ENCODE results near the gene KIF26B.

Gene KIF26B

DNA sequence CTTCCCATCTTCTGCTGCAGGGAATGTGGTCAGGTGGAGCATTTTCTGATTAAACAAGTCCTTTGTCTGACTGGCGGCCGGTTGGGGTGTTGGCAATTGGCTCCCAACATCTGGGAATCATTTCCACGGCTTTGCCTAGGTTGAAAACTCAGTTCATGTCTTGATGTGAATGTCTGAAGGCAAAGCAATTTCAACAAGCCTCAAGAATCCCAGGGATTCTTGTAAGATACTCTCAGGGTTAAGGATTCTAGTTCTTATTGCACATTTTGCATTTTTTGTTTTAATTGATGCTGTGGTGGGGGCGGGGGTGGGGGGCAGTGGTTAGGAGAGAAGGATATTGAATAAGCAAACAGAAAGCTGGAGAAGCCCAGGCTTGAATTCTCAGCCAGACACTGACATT is 273.9 kb downstream of the KIF26B start:
- DNase-seq (ENCODE audit: low spot score) = no peak

DNA sequence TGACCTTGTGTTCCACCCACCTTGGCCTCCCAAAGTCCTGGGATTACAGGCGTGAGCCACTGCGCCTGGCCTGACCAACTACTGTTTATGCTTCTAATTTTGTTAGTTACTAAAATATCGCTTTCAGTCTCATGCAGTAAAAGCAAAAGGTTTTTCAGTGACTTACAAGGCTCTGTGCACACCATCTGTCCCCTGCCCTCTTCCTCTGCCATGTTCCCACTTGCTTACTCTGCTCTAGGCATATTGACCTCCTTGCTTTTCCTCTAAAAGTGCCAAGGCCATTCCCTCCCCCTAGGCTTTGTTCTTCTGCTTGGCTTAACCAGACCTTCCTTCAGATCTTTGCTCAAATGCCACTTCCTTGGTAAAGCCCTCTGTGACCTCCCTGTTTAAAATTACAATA is 276.9 kb downstream of the KIF26B start:
- DNase-seq (ENCODE audit: low spot score) = no peak

DNA sequence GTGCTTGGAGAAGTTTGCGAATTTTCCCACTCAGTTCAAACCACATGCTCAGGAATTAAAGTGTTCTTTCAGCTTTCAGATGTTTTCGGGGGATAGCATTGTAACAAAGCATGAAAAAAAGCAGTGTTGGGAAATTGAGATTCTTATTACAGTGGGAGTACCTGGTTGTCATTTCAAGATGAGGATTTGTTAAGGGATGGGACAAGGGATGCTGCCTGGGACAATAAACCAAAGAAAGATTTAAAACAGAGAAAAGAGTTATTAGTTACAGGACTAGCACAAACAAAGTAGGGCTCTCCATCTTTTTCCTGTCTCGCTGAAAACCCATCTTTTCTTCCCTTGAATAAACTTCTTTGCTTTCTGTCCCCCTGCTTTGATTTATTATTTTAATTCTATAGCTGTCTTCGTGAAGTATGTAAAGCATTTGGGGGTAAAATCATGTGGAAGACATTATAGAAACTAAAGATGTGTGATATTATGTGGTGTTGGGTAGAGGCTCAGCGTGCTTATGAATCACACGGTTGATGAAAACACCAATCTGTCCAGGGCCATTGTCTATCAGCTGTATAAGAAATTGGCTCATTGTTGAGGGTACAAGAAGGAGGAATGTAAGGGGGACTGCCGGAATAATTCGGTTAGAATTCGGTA is 277.6 kb downstream of the KIF26B start:
- no peak for DNase-seq (ENCODE audit: low spot score)

DNA sequence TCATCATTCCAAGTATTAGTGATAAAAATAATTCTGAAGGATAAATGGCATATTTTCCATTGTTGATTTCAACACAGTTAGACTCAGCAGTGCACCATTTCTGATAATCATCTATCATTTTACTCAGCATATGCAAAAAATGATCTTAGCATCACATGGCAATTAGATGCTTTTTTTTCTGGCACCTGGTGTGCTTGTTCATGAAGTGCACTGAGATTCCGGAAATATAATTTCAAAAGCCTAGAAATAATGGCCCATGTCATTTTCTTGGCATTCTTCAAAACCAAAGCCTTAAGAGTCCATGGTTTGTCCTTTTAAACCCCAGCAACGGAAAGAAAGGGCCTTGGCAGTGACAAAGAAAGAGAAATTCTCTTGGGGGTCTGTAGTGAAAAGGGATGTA is 278.8 kb downstream of the KIF26B start:
- DNase-seq (ENCODE audit: low spot score) = no peak

DNA sequence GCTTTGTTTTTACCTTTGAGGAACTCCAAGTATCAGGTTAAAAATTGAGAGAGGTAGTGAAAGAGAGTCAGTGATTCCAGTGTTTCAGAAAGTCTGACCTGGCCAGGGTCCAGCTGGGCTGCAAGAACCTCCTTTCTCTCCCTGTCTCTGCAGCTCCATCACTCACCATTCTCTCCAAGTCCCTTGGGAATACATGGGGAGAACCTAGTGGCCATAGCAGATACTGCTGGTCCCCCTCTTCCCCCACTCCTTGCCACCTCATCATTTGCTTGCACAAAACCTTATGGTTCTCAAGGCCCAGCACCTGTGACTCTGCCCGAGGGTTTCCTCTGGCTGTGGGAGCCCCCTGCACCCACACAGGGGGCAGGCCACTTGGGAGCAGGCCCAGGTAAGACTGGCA is 279.5 kb downstream of the KIF26B start:
- DNase-seq (ENCODE audit: low spot score) = no peak

DNA sequence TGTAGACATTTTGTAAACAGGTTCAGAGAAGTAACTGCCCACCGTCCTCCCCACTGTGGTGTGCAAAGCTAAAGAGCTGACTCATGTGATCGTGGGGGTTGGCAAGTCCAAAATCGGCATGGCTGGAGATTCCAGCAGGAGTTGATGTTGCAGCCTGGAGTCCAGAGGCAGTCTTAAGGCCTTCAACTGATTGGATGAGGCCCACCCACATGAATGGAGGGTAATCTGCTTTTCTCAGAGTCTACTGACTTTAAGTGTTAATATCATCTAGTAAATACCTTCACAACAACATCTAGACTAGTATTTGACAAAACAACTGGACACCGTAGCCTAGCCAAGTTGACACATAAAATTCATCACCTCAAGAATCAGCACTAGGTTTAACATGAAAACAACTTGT is 281.6 kb downstream of the KIF26B start:
- no peak for DNase-seq (ENCODE audit: low spot score)

DNA sequence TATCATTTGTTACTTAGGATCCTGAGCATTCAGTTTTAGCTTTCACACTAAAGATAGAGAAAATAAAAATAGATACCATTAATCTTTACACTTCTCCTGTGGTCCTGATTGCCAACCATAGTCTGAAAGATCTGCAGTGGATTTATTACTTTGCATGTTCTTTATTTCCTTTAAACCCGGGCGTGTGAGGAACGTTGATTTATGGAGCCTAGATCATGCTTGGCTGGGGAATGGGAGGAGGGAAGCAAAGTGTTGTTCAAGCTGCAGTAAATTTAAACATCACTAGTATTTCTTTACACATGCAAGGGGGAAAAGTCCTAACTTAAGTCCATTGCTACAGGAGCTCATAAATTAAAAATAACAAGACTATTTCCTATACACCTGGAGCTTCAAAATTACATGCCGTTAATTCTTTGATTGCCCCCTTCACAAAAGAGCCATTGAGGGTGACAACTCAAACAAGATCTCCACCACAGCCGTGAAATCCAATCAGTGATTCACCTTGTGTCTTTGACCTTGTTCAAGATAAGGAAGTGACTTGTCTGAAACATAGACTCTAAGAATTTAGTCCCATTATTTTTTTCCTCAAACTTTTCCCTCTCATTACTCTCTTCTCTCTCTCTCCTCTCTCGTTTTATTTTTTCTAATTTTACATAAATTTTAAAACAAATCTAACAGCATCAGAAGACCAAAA is 282.7 kb downstream of the KIF26B start:
- no peak for DNase-seq (ENCODE audit: low spot score)

DNA sequence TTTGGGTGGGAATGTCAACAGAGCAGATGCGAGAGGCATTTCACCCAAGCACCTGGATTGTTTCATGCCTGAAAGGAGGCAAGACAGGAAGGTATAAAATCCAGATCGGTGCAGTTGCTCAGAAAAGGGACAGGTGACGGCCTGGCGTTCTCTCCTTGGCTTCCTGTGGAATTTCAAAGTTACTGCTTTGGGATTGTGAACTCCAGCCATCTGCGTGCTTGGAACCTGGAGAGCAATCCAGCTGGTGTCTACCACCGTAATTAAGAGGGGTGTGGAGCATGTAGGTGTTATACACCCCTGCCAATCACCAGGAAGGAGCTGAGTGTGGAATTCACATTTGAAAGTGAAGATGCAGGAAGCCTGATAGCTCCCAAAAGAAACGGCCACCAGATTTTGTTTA is 286.1 kb downstream of the KIF26B start:
- DNase-seq (ENCODE audit: low spot score) = no peak

DNA sequence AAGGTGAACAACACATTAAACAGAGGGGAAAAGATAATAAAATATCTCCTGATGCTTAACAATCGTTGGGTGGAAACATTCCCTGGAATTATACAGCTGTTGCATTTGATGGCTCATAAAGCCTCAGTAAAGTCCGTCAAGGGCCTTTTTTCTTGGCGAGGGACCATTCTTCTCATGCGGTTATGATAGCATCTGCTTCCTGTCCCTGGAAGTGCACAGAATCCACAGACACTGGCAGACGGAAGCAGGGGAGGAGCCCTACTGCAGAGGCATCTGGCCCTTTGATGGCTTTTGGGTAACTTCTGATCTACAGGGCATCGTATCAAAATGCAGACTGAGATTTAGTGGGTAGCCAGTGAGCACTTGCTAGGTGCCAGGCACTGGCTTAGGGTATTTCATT is 286.9 kb downstream of the KIF26B start:
- DNase-seq (ENCODE audit: low spot score) = peak; percentile 72

DNA sequence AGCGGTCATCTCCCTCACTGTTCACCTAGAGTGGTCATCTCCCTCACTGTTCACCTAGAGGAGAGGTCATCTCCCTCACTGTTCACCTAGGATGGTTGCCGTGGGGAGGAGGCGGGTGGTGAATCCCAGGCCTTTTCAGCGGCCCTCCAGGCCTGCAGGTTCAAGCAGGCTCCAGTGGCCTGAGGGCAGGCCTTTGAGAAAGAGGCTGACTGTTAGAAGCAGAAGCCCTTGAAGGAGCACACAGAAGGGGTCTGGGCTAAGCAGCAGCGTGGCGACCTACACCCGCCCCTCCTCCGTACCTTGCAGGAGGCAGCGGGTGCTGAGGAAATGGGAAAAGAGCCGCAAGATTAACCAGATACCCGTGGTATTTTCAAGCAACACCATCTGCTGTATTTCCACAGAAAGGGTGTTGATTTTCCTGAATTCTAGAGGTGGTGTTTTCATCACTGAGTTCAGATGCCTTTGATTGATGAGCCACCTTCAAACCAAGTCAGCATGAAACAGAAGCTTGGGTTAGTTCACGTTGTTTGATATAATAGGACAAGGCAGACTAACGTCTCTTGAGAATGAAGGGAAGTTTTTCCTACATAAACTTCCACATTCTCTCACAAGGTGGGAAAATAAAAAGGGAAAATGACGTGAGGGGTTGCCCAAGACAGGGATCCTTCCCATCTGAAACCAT is 289.5 kb downstream of the KIF26B start:
- DNase-seq (ENCODE audit: low spot score) = no peak

DNA sequence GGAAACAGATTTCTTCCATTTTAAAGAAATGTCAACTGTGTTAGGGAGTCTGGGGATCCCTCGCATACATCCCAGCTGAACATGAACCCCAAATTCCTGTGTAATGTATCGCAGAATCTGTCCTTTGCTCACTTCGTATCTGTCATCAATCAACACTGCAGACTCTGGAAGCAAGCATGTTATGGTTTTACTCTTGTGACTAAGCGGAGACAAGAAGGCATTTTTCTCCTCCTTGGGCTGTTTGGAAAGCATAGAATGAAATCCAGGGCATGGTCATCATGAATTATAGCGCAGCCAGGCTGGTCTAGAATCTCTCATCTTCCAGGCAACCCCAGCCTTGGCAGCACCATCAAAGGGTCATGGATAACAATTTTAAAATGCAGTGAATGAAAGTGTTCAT is 290.2 kb downstream of the KIF26B start:
- DNase-seq (ENCODE audit: low spot score) = peak; percentile 16

DNA sequence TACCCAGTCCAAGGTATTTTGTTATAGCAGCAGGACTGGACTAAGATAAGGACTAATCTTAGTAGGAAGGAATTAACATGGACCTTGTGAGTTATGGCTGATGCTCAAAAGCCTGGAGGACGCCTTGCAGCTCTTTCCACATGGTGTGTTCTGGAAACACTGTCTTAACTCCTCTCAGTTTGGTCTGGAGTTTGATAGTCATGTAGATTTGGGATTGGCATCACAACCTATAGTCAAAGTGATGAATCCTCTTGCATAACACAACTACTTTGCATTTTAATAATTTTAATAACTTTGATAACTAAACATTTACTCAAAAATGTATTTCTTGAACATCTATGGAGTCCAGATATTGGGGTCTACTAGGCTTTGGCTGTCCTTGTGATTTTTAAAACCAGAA is 293.7 kb downstream of the KIF26B start:
- DNase-seq (ENCODE audit: low spot score) = no peak

DNA sequence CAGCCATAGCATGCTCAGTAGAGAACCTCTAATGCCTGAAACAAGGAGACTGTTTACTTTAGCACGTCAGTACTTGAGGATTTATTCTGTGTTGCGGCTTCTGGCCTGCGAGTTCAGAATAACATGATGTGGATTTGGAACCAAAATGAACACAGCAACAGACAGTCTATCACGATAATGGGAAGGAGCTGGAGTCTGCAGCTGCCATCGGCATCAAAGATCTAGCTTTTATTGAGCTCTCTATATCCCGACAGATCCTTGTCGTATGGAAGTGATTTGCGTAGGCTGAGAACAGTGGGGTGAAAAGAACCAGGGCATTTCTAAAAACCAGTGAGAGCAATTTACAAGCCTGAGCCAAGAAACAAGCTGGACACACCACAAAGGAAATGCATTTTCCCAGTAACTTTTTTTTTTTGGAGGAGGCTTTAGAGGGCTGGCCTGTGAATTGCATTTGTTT is 294.2 kb downstream of the KIF26B start:
- DNase-seq (ENCODE audit: low spot score) = peak; percentile 18

DNA sequence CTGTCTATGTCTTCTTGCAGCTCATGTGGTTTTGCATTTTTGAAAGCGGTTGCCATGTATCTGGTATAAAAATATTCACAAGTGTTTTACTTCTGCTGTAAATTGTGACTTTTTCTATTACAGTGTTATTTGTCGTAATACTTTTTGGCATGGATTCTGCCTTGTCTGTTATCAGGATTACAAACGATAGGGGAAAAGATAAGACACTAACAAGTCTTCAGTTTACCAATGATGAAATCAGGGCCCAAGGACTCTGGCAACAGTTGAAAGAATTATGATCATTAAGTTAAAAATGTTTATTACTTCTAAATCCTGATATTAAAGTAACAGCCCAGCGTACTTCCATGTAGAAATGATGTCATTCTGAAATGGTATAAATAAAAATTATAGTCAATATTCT is 298.8 kb downstream of the KIF26B start:
- DNase-seq (ENCODE audit: low spot score) = no peak

DNA sequence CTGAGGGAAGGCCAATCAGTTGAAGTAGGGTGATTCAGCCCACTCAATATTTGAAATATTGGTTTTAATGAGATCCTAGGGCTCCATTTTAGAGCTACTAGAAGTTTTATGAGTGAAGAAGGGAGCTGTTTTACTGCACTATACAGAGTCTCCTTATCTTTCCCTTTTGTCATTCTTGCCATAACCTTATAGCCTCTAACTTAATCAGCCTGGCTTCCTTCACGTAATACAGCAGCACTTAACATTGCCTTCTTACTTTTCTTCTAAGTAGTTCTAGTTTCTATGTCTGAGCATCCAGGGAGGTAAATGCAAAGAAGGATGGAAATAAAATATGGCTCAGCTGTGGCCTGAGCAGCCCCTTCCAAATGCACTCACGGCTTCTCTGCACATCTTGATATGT is 299.3 kb downstream of the KIF26B start:
- DNase-seq (ENCODE audit: low spot score) = no peak

DNA sequence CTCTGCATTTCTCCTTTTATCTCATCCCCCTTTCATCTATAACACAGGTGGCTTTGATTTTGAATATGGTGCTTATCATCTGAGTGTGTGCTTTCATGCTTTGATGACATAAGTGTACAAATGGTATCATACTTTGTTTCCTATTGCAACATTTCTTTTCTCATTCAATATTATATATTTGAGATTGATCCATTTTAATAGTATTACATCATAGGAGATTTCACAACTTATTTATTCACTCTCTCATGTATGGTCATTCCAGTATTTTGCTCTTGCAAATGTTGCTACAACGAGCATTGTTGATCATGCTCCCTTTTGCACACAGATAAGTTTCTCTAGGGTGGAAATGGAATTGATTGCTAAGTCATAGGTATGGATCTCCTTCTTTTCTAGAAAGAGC is 302.8 kb downstream of the KIF26B start:
- DNase-seq (ENCODE audit: low spot score) = no peak

DNA sequence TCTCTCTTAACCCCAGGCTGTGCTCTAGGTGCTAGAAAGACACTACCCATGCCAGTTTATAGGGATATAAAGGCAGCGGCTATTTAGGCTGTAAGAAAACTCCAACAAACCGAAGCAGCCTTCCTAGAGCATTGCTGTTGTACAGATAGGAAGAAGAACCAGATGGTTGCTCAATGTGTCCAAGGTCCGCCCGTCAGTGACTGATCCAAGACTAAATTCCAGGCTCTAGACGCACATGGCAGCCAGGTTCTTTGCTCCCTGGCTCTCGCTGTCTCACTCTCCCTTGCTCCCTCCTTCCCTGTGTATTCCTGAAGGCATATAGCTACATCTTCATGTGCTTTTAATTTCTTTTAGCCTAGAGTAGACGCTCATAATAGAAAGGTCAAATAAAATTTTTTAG is 303.4 kb downstream of the KIF26B start:
- peak; percentile 81 for DNase-seq (ENCODE audit: low spot score)

DNA sequence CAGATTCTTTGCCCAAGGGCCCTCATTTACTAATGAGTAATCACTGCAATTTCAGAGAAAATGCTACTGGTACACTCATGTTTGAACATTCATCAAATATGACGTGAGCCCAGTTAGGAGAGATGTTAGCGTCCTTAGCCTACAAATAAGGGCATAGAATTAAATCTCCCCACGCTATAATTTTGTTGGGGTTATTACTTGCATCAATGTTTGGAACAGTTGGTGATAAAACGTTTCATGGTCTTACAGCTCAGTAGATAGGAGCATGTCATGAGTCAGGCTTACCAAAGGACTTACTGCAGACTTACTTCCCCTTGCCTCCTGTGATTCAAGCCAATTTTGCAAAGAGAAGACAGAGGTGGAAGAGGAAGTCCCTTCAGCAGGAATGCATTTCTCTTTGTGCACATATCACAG is 304.0 kb downstream of the KIF26B start:
- DNase-seq (ENCODE audit: low spot score) = peak; percentile 60

DNA sequence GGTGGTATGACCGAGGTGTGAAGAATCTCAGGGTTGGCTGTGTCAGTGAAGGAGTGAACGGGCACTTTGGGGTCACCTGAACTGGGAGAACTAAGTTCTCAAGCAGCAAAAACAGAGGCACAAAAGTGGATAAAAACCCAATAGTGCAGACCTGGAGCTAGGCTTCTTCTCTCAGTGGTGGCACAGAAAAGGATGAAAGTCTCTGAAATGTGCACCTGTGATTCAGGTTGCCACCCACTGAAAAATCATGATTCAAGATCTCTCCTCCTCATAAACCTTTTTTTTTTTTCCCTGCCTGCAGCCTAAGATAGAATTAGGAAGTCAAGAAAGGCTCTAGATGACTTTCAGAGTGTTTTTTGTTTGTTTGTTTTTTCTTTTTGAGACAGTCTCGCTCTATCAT is 304.8 kb downstream of the KIF26B start:
- DNase-seq (ENCODE audit: low spot score) = no peak

DNA sequence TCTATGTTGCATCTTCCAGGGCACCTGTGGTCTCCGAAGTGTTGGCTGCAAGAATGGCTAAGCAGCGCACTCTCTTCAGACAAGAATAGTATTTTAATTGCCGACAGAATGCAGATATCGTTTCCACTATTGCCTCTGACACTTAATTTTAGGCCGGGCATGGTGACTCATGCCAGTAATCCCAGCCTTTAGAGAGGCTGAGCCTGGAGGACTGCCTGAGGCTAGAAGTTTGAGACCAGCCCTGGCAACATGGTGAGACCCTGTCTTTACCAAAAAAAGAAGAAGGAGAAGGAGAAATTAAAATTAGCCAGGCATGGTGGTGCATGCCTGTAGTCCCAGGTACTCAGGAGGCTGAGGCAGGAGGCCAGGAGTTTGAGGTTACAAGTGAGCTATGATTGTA is 306.9 kb downstream of the KIF26B start:
- DNase-seq (ENCODE audit: low spot score) = no peak

DNA sequence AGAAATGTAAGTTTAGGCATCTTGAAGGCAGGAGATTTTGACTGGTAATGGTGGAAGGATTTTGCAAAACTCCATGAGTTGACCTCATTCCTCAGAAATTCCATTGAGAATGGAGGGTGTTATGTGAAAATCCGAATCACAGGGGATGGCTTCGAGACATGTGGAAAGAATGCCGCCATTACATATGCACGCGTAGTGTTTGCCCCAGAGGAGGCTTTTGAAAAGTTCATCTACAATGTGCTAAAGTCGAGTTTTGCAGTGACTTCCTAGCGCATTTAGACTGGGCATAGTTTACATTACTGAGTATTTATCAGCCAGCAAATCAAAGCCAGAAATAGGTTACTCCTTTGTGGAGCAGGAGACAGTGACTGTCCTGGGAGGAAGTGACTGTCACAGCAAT is 307.4 kb downstream of the KIF26B start:
- no peak for DNase-seq (ENCODE audit: low spot score)

DNA sequence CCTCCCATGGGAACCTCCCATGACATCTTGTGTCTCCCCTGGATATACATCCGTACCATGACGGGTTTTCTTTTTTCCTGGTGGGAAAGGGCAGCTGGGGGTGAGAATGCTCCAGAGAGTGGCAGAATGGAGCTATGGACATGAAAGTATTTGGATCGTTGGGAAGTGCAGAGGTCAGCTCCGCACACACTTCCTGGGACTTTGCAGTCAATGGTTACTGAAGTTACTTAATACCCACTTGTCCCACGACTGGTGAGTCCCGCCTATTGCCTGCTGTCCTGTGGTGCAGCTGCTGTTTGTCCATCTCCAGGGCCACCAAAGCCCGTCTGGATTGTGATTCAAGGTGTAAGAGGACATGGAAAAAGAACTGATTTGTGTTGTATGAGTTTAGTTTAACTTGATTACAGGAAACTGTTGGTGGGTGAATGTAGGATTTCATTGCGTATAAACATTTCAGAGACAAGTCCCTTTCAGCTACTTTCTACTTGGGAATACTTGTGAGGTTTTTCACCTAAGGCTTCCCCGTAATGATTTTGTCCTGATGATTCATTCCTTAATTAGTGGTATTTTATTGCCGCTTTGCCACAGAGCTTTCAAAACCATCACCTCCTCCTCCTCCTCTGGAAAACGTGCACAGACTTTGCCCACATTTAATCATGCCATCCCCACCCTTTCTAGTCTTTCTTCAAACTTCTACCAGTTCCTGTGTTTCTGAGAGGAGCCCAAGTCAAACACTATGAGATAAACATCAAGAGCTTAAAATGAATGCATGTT is 308.8 kb downstream of the KIF26B start:
- DNase-seq (ENCODE audit: low spot score) = no peak

DNA sequence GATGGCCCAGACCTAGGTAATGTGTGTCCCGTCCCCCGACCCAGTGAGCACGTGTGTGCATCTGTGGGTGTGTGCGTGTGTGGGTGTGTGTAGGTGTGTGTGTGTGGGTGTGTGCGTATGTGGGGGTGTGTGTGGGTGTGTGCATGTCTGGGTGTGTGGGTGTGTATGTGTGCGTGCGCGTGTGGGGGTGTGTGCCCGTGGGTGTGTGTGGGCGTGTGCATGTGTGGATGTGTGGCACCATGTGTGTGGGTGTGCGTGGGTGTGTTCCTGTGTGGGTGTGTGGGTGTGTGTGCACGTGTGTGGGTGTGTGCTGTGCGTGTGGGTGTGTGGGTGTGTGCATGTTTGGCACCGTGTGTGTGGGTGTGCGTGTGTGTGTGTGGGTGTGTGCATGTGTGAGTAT is 309.5 kb downstream of the KIF26B start:
- no peak for DNase-seq (ENCODE audit: low spot score)
